Stimulated activated CD8-positive, alpha-beta memory T cell treated with anti-CD3 and anti-CD28 coated beads, Interleukin-12 subunit alpha, Interleukin-12 subunit beta, amount 100 ng/mL, for 1 hour (primary cell): ENCODE measurements around the gene TCF20.

Experiments used
- DNase-seq: peaks from one replicate; pipeline ENCODE4 v3.0.0-alpha.2; 2020; ENCODE audit warnings: low read depth

The TCF20 gene

DNA sequence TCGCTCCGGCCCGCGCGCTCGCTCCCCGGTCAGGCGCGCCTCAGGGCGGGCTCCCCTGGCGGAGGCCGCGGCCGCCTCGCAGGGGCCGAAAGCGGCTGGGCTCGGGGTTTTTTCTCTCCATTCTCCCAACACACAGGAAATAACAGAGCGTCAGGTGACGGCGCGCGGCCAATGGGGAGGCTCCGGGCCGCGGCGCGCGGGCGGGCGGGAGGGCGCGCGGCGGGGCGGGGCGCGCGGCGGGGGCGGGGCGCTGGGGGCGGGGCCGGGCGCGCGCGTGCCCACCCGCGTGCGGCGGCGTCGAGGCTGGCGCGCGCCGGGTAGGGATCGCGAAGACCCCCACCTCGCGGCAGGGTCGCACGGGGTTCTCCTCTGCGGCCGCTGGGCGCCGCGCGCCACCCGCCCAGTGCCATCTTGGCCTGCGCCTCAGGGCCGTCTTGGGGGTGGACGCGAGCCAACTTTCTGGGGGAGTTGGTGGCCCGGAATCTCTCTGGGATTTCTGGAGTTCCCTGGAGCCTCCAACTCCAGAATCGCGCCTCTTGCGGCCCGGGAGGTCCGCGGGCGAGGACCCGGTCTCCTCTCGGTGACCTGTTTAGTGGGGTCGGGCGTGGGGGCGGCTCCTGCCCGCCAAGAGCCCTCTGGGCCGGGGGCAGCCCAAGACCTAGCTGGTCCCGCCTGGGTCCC is at the start of gene TCF20:
TSS of gene TCF20 (minus strand) at position 144 of the 681 bp plus-strand sequence. CDS start 55,348 bp downstream, outside the sequence.
- peak; percentile 60 for DNase-seq

DNA sequence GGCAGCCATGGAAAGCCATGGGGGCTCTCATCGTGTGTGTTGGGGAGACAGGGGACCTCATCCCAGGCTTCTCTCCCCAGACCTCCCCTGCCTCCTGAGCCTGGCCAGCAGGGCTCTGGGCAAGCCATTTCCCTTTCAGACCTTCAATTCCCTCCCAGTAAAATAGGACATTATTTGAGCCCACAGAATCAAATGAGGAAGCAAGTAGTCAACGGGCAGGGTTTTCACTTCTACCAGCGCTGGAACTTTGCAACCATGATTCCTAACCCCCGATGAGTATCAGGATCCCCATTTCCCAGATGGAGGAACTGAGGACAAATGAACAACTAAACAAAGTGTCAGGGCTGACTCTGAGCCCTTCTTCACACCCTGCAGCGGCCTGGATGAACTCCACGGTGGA is 48.9 kb upstream of the TCF20 start:
- no peak for DNase-seq

GRCh38 chr22:42318967-42319366 is 48.5 kb upstream of the TCF20 start:
- DNase-seq: no peak

DNA sequence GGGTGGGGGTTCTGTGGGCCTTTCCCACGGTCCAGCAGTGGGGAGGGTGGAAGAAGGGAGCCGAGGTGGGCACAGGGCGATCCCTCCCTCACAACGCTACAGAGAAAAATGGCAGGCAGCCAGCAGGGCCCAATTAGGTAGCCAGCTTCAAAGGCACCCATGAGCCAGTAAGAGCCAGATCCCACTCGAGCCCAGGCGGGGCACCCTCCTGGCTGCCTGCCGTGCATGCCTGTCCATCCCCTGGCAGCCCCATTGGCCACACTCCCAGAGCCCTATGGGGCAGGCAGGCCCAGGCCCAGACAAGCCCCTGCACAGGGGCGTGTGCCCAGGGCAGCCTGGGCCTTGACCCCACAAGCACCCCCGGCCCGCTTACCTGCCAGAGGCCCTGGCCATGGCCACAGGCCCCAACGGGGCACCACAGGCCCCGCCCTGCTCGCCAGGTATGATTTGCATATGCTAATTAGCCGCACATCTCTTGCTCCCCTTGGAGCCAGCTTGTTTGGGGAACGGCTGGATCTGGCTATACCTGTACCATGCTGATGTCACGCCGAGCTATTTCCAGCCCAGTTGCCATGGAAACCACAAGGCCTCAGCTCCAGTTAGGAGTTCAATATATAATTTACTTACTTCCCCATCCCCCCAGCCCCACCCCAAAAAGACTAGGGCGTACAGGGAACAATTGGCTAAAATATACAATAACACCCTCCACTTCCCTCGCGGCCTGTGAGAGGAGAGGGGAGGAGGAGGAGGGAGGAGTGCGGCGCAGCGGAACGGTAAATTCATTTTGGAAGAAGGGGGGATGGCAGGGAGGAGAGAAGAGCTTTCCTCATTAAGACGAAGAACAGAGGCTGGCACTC is 47.5 kb upstream of the TCF20 start:
- no peak for DNase-seq

DNA sequence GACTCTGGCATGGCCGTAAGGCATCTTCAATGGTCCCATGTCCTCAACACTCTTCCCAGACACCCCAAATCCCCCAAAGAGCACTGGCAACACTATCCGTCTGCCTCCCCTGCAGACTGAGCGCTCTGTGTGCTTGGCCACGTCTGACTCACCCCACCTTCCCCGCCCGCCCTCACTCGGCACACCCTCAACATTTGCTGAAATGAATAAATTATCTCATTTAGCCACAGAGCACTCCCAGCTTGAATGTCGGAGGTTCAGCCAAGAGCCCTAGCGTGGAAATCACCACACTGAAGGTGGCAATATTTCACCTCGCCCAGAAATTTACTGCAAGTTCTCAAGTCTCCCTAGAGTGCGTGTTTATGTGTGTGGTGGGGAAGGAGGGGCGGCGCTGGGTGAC is 46.6 kb upstream of the TCF20 start:
- DNase-seq: peak; percentile 15

GRCh38 chr22:42315392-42315756 is 44.9 kb upstream of the TCF20 start:
- no peak for DNase-seq

GRCh38 chr22:42314709-42315391 is 44.4 kb upstream of the TCF20 start:
- no peak for DNase-seq

GRCh38 chr22:42313804-42314581 is 43.5 kb upstream of the TCF20 start:
- peak; percentile 11 for DNase-seq

- DNase-seq: no peak
These were observed 42.8 kb upstream of the TCF20 start for GRCh38 chr22:42313204-42313603.

- DNase-seq: no peak
These were observed 40.0 kb upstream of the TCF20 start for GRCh38 chr22:42310291-42311015.

DNA sequence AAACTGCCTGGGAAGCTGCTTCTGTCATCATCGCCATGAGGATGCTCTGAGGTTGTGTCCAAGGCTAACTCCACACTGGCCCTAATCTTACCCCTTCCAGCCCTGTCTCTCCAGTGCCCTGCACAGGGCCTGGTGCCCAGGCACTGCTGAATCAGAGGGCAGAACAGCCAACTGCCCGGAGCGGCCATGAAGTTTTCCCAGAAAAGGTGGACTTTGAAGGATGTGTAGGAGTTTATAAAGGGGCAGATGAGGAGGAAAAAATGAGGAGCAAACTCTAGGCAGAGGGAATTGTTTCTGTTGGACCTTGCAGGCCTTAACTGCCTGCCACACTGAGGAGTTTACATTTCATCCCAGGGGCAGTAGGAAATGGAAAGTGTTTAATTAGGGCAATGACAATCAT is 39.4 kb upstream of the TCF20 start:
- no peak for DNase-seq

DNA sequence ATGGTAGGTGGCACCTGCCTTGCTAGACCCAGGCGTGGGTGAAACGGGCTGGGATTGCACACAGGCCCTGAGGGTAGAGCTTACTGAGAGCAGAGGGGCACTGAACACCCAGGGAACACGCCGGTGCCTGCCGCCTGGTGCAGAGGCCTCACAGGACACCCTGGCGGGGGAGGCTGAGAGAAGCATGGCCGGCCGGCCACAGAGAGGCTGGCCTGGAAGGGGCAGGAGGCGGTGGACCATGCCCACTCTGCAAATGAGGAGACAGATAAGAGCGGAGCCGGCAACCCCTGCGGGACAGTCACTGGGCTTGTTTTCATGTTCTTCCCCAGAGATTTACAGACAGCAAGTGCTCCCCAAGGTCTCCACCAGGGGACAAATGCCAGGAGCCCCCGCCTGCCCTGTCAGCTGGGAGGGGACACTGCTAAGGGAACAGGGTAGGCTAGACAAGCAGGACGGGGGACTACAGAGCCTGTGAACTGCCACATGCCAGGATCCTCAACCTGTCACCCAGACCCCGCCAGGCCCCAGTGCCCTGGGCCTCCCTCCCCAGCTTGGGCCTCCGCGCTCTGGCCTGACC is 38.5 kb upstream of the TCF20 start:
- no peak for DNase-seq

DNA sequence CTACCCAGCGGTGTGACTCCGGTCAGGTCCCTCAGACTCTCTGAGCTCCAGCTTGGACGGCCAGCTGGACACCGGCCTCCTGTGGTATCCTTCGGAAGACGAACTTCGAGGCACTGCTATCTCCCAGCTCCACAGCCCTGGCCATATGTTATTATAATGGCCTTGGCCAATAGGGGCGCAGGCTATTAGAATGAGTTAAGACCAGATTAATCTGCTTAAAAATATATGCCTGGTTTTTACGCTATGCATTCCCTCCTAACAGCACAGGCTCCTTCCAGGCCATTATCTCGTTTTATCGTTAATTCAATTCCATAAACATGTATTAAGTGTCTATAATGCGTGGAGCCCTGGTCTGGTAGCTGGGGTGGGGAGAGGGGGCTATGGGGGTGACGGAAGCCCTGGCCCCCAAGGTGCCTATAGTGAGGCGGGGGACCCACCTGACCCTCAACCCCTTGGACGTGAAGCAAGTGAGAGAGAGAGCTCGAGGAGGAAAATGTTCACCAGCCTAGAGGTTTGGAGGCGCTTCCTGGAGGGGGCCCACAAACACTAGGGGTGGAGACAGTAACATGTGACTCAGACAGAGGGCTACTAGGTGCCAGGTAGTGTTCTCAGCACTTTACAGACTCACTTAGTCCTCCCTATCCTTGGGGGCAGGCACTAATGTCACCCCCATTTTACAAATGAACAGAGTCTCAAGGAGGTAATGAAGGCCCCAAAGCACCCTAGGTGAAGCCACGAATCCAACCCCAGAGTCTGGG is 37.5 kb upstream of the TCF20 start:
- DNase-seq: no peak

- DNase-seq: no peak
These were observed 35.6 kb upstream of the TCF20 start for GRCh38 chr22:42306010-42306409.

- DNase-seq: no peak
These were observed 33.9 kb upstream of the TCF20 start for GRCh38 chr22:42304324-42304790.

DNA sequence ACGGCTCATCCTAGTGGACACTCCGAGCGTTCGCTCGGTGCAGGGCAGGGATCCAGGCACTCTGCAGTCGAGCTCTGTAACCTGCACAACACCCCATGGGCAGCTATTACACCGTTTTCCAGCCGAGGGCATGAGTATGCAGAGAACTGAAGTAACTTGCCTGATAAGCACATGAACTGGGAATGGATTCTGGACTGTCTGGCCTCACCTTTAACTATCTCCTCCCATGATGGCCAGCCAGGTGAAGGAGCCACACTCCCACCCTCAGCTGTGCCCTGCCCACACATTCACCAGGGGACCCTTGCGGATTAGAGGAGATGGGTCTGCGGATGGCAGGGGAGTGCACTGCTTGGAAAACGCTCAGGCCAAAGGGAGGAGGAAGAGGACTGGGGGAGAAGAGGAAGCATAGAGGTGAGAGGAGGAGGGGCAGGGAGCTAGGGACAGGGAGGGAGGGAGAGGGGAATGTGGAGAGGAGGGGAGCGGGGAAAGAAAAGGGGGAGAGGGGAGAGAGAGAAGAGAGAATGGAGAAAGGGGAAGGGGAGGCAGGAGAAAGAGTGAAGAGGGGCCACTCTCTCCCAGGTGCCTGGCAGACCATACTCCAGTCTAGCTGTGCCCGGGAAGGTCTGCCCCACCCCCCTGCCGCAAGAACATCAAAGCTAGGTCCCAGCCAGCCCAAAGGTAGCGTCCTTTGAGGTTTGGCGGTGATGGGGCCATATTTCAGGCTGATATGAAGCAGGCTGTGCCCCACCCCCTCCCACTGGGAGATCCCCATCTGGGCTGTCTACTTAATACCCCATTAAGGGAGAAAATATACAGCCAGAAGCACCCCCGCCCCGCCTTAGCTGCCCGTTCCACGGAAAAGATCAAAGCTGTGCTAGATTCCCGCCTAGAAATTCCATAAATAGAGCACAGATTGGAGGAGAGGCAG is 33.2 kb upstream of the TCF20 start:
- no peak for DNase-seq

DNA sequence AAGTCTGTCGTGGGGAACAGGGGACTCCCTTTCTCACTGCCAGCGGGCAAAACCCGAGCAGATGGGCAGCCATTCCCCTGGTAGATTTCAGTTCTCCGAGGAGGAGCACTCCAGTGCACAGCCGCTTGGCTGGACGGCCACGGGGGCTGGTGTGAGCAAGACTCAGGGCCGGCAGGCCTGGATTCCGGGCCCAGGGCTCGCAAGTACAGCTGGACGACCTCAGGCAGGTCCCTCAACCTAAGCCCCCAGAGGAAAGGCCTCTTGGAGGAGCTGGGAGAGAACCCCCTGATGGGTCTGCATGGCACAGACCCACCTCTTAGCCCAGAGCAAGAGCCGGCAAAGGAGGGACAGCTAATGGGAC is 31.3 kb upstream of the TCF20 start:
- DNase-seq: no peak

DNA sequence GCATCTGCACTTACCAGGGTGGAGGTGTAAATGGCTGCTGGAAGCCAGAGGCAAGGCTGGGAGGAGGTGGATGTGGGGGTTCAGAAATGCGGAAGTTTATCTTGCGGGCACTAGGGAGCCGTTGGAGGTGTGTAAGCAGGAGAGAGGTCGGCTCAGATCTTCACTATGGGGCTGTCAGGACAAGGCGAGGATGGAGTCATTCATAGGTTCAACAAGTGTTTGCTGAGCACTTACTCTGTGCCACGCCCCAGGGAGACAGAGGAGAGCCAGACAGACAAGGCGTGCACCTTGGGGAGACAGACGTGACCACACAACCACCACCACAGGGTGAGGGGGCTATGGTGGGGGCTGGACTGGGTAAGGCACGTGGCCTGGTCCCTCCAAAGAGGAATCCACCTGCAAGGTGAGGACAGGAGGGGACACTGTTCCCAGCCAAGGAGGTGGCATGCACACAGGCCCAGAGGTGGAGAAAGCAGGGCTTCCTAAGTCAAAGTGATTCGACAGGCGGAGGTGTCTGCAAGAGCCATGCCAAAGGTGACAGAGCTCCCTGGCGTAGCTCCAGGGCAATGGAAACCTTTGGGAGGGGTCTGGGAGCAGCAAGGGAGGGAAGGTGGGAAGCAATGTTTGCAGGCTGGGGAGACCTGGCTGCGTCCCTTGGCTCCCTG is 30.8 kb upstream of the TCF20 start:
- no peak for DNase-seq
